ENCODE results near the gene TMC6. TPM values are rescaled to one million over a fixed set of nuclear protein-coding genes. Genes with fewer than 3 reads are reported as not detected.
"Not testable (repeated sequence)": the region's sequence is repeated elsewhere in the genome, so short reads cannot be mapped to it uniquely, and the experiment has no call there.

TMC6 gene
- total RNA-seq, 1 donor from 2014 or later = 2.9 TPM

GRCh38 chr17:78159575-78160158 lies 31.1 kb upstream of the TMC6 start:
- DNase-seq (ENCODE audit: low read depth) = no peak

- DNase-seq (ENCODE audit: low read depth) = no peak
Observed at GRCh38 chr17:78154903-78155811, 26.6 kb upstream of the TMC6 start.

GRCh38 chr17:78151514-78152008 lies 23.0 kb upstream of the TMC6 start:
- DNase-seq (ENCODE audit: low read depth) = no peak

- DNase-seq (ENCODE audit: low read depth) = no peak
Observed at GRCh38 chr17:78148286-78149016, 19.9 kb upstream of the TMC6 start.

- no peak for DNase-seq (ENCODE audit: low read depth)
Observed at GRCh38 chr17:78147315-78147998, 18.9 kb upstream of the TMC6 start.

- DNase-seq (ENCODE audit: low read depth) = no peak
Observed at GRCh38 chr17:78146881-78147280, 18.3 kb upstream of the TMC6 start.

GRCh38 chr17:78146471-78146869 lies 17.9 kb upstream of the TMC6 start:
- no peak for DNase-seq (ENCODE audit: low read depth)

GRCh38 chr17:78144736-78145641 lies 16.4 kb upstream of the TMC6 start:
- no peak for DNase-seq (ENCODE audit: low read depth)

GRCh38 chr17:78144147-78144719 lies 15.7 kb upstream of the TMC6 start:
- peak; percentile 57 for DNase-seq (ENCODE audit: low read depth)

GRCh38 chr17:78143214-78144146 lies 14.9 kb upstream of the TMC6 start:
- DNase-seq (ENCODE audit: low read depth) = no peak

GRCh38 chr17:78142119-78142861 lies 13.7 kb upstream of the TMC6 start:
- DNase-seq (ENCODE audit: low read depth) = peak; percentile 54

GRCh38 chr17:78141437-78142118 lies 13.0 kb upstream of the TMC6 start:
- no peak for DNase-seq (ENCODE audit: low read depth)

GRCh38 chr17:78140169-78141051 lies 11.9 kb upstream of the TMC6 start:
- DNase-seq (ENCODE audit: low read depth) = peak; percentile 9

- DNase-seq (ENCODE audit: low read depth) = not testable (repeated sequence)
Observed at GRCh38 chr17:78139861-78140168, 11.3 kb upstream of the TMC6 start.

- DNase-seq (ENCODE audit: low read depth) = no peak
Observed at GRCh38 chr17:78138204-78139060, 9.9 kb upstream of the TMC6 start.
